Stimulated activated CD4-positive, alpha-beta T cell treated with anti-CD3 and anti-CD28 coated beads, Interleukin-1b, Interleukin-23, amount 100 ng/mL, for 48 hours (primary cell): ENCODE results near the gene KCNH8.
"Not testable (repeated sequence)": the region's sequence is repeated elsewhere in the genome, so short reads cannot be mapped to it uniquely, and the experiment has no call there.

ENCODE experiments used
- DNase-seq: peaks from one replicate; pipeline ENCODE4 v3.0.0-alpha.2; 2020

The KCNH8 gene

DNA sequence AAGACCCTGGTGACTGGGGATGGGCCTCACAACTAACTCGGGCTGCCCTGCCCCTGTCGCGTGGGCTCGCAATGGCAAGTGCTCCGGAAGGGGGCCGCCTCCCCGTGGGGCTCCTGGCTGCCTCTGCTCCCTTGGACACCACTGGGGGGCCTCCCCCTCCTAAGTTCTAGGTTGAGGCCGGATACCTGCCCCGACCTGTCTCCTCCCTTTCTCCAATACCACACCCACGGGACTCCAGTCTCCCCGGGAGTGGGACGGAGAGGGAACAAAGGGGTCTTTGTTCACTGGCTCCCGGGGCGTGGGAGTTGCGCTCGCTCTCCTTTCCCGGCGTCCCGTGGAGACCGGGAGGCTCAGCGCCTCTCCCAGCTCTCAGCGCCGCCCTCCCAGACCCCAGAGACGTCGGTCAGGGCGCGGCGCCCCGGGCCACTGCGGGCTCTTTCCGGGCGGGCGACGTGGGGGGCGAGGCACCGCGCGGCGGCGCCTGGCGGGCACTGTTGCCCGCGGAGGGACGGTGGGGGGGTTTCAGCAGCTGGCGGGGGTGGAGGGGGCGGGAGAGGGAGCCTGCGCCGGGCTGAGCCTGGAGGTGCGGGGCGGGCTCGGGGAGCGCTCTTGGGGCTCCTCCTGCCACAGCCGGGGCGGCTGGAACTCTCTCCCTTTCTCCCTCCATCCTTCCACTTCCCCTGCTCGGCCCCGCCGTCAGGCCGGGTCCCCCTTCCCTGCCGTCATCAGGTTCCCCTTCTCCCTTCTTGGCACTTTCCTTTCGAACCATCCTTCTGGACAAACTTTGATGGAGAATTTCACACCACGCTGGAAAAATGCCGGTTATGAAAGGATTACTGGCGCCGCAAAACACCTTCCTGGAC lies at the start of gene KCNH8:
Gene KCNH8, plus strand, starts transcription at position 606 of the 863 bp plus-strand sequence. Its CDS starts 210 bp downstream, at position 816.
- no peak for DNase-seq

DNA sequence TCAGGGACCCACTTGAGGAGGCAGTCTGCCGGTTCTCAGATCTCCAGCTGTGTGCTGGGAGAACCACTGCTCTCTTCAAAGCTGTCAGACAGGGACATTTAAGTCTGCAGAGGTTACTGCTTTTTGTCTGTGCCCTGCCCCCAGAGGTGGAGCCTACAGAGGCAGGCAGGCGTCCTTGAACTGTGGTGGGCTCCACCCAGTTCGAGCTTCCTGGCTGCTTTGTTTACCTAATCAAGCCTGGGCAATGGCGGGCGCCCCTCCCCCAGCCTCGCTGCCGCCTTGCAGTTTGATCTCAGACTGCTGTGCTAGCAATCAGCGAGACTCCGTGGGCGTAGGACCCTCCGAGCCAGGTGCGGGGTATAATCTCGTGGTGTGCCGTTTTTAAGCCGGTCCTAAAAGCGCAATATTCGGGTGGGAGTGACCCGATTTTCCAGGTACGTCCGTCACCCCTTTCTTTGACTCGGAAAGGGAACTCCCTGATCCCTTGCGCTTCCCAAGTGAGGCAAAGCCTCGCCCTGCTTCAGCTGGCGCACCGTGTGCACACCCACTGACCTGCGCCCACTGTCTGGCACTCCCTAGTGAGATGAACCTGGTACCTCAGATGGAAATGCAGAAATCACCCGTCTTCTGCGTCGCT lies 45.5 kb upstream of the KCNH8 start:
- not testable (repeated sequence) for DNase-seq

DNA sequence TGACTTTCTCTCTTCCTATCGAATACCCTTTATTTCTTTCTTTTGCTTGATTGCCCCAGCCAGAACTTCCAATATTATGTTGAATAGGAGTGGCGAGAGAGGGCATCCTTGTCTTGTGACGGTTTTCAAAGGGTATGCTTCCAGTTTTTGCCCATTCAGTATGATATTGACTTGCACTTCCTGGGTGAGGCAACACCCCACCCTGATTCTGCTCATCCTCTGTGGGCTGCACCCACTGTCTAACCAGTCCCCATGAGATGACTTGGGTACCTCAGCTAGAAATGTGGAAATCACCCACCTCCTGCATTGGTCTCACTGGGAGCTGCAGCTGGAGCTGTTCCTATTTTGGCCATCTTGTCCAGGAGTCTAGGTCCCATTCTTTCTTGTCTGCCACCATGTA lies 44.8 kb upstream of the KCNH8 start:
- DNase-seq: no peak

DNA sequence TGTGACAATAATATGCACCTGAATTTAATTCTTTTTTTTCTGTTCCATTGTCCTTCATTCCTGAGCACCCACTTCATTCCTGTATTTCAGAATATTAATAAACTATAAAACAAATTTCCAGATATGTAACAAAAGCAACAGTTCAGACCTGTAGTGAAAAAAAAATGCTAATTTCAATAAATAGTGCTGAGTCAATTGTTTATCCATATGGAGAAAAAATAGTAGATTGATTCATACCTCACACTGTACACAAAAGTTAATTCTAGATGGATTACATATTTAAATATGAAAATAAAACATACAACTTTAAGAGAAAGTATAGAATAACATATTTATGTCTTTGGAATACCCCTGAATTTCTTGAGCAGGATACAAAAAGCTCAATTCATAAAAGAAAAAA lies 43.9 kb upstream of the KCNH8 start:
- DNase-seq: no peak

DNA sequence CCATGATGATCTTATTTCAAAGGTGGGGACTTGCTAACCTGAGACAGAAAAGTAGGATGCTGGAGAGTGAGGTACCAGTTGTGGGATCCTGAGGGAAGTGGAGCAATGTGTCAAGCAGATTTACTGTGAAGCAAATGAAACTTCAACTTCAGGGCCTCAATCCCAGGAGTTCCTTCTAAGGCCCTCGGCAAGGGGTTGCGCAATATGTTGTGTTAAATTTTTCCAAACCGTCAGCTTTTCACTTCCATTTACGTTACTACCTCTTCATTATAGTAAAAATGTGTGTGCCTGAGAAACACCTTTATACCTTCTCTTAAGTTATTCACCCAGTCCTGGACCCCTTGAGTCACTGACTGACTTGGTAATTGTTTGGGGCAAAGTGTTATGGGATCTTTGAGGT lies 42.5 kb upstream of the KCNH8 start:
- no peak for DNase-seq

DNA sequence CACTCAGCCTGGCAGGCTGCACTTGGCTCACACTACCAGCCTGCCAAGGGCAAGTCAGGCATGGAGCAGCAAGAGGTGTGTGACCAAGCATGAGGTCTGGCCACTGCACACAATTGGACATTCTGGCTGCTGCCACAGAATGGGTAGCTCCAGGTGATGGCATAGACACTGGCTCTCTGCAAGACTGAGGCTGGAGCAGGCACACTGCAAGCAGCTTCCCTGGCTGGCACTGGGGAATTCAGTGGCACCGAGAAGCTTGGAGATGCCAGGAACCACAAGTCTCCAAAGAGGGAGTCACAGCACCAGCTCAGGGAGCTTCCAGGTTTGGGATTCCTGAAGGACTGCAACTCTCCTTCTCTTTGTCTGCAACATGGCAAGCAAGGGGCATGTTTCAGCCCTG lies 42.0 kb upstream of the KCNH8 start:
- DNase-seq: no peak

DNA sequence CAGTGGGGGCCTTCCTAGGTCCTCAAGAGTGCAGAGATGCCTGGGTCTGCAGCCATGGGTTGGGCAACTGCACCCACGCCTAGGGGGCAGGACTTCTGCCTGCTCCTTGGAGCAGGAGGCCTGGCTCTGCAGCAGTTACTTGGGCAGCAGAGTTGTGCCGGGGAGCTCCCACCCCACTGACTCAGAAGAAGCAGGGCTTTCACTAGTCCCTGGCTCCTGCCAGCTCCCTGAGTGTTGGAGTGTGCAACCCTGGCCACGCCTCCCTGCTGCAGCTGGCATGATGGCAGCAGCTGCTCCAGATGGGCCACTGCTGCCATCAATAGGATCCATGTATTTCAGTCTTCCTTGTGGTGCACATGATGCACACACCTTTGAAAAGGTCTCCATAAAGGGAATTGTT lies 40.6 kb upstream of the KCNH8 start:
- DNase-seq: no peak

DNA sequence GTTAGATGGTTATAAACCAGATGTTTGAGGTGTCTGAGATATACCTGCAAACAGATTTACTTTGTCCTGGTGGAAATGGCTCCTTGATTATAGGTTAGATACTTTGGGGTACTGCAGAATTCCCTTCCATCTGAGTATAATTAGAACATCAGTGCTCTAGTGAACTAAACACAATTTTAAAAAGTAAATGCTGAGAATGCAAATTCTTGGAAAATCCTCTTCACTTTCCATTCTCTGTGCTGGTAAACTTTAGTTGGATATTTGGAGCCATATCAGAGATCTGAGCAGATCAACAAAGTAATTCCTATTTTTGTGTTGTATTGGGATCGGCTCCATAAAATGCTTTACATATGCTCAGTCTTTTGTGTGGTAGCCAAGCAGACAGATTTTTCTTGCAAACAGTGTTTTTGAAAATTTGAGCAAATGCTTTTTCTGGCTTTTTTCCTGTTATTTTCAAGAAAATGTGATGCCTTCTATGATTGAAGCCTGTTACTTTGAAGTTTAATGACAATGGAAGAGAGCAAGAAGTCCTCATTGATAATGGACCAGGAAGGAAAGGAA lies 37.9 kb upstream of the KCNH8 start:
- no peak for DNase-seq

DNA sequence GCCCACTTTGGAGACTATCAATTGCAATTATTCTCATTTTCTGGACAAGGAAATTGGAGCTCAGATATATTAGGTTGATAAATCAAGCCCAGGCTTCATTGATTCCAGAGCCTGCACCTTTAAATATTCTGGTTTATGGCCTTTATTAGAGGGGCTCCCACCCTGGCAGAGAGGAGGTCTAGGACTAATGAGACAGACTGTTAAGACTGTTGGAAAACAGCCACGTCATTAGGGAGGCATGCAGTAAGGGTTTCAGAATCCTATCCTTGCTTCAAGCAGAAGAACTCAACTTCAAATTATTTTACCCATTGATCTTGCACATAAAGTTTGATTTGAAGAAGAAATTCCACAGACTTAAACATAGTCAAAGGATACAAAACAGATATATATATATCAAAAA lies 33.8 kb upstream of the KCNH8 start:
- DNase-seq: no peak

DNA sequence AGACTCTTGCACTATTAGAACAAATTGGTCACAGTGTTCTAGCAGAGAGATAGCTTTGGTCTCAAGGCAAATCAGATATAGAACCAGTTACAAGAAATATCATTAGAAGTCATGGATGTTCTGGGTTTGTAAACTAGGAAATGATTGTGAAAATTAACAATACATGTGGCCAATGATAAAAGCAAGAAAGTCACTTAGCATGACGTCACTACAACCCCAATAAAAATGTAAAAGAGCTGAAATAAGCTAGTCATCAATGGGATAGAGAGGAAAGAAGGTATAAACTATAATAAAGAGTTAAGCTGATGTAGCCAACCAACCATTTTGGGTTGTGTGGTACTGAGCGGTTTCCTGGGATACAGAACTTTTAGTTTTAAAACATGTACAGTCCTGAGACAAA lies 32.1 kb upstream of the KCNH8 start:
- no peak for DNase-seq

DNA sequence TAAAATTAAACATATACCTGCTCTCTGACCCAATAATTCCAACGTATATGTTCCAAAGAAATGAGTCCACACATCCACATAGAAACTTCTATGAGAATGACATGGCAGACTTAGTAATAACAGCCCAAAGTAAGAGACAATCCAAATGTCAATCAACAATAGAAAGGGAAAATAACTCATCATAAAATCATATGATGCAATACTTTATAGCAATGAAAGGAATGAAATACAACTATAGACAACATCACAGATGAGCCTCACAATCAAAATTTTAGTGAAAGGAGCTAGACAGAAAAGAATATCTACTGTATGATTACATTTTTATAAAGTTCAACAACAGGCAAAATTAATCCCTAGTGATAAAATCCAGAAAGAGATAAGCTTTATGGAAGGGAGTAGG lies 23.6 kb upstream of the KCNH8 start:
- DNase-seq: no peak

DNA sequence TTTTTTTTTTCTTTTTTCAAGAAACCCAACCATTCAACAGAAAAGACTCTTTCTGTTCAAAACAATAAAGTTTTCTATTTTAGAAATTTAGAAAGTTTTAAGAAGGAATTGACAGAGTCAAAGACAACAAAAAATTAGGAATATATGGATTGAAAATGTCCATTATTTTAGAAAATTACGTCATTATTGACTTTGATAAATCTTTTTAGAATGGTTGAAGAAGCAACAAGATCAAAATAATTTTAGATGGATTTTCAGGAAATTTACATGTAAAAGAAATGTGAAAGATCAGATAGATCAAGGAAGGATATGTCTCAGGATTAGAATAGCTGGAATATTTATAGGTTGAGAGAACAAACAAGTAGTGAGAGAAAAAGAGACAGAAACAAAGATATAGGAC lies 8.4 kb upstream of the KCNH8 start:
- DNase-seq: no peak

DNA sequence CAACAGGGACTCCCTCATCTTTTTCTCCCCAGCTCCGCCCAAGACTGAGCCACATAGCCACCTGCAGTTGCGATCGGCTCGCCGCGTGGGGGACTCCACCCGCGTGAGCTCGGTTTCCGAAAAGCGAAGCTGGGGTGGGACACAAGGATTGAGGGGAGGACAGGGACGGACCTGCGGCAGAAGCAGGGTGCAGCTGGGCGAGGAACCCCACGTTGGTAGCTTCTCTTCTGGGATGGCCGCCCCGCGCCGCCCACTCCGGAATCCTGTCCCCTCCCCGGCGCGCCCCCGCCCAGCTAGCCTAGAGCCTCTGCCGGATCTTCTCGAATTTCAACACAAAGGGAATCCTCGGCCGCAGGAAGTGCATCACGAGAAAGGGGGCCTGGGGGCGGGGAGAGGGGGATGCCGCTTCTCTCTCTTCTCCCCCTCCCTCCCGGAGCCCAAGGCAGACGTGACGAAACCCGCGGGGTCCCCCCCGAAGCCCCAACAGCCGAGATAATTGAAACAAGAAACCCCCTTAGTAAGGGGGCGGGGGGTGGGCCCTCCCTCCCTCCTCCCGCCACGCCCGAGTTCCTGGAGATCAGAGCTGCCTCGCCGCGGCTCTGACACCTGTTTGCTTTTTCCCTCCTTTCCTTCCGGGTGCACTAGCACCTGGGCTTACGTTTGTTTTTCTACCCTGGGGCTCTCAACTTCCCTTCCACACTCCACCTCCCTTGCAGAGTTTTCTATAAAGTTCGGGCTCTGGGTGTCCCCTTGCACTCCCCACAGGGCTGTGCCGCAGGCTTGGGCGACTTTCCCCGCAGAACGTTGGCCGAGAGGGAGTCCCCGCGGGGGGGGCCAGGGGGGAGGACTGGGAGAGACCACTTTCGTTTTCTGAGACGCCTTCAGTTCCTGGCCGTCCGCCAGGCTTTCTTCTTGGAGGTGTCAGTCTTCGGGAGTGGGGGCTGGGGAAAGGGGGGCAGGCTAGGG lies 1.3 kb upstream of the KCNH8 start:
- peak; percentile 42 for DNase-seq

DNA sequence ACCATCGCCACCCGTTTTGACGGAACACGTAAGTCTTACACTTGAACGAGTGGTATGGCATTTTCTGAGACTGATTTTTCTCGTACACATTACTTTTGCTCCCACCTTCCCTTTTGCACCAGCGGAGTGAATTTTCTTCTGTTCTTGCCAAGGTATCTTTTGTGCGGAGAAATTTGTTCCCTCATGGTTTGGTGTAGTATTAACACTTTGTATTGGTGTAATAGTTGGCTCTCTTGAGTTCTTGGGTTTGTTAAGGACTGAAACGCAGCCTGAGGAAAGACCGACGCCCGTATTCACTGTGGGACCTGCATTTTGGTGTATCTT lies 420 bp downstream of the KCNH8 start:
- no peak for DNase-seq

DNA sequence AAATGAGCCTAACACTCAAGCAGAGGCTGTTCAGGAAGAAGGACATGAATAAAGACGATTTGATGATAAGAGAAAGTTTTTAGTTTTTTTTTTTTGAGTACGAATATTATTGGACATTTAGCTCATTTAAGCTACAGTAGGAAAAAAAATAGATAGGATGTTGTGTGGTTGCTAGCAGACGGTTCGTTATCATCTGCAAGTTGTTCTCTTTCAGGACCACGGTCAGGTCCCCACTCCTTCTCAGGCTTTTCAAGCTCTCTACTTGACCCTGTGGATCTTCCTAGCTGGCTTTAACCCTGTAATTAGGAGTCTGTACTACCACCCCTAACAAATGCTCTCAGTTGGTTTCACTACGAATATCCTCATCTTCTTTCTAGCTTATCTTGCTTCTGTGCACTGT lies 1.1 kb downstream of the KCNH8 start:
- no peak for DNase-seq

DNA sequence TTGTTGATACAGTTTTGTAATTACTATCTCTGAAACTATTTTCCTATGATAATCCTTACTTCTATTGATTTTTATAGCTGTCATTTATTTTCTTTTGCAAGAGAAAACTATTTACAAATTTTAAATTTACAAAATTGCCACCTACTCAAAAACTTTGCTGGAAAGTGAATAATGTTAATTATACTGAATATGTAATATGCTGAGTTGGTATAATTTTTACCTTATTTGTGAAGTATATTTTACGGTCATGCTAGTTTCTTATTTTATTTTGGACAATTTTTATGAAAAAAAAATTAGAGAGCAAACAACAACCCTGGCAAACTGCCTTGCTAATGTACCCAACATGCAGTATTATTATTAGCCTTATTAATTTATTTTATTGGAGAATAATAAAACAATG lies 2.9 kb downstream of the KCNH8 start:
- no peak for DNase-seq

DNA sequence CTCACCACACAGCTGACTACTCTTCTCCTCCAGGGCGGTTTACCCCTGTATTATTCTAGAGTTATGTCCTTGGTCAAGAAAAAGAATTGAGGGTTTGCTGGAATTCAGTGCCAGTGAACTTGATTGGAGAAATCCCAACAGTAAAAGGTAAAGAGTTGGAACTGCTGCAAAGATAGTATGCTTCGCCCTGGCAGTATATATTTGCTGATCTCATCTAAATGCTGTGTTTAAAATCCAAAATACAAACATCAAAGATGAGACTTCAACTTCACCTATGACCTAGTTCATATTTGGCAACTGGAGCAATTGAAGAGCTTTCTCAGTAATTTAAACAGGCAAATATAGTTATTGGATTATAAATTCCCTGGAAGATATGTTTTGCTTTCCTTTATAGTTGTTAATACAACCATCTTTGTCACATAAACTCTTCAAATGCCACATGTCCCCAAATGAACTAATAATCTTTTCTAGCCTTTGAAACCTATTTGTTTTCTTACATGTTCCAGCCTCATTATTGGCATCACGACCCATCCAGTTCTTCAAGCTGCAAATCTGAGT lies 6.5 kb downstream of the KCNH8 start:
- no peak for DNase-seq

DNA sequence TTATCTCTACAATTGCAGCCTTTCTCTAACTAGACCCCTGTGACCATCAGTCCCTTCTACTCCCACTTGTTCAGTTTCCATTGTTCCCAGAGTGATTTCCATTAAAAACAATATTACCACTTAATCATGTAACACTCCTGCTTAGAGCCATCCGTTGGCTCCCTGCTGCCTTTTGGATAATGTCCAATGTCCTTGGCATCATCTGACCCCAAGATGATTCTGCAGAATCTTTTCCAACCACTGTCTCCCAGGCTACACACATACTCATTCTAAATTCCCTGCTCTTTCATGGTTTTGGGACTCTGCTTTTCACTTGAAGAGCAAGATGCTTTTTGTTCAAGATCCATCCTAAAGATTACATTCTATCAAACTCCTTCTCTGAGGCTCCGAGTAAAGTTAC lies 7.1 kb downstream of the KCNH8 start:
- DNase-seq: no peak

DNA sequence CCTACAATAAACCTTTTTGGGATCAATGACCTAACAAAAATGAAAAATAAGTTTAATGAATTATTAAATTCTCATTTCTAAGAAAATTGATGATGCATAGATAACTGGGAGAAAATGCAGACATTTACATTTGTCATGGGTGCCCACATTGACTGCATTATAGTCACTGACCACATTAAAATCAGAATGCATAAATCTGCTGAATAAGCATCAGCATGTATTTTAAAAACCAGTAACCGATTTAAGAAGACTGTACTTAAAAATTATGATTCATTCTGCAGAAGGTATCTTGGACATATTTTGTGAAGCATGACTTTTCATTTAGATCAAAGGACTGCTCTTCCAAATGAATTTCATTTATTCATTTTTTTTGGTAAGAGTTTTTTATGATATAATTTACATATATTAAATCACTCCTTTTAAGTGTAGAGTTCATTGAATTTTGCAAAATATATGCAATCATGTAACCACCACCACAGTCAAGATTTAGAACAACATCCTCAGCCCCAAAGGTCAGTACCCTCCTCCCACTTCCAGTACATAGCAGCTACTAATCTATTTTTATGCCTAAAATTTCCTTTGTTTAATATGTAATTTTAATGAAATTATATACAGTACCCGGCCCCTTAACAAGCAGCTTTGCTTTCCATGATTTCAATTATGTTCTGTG lies 11.8 kb downstream of the KCNH8 start:
- DNase-seq: no peak

DNA sequence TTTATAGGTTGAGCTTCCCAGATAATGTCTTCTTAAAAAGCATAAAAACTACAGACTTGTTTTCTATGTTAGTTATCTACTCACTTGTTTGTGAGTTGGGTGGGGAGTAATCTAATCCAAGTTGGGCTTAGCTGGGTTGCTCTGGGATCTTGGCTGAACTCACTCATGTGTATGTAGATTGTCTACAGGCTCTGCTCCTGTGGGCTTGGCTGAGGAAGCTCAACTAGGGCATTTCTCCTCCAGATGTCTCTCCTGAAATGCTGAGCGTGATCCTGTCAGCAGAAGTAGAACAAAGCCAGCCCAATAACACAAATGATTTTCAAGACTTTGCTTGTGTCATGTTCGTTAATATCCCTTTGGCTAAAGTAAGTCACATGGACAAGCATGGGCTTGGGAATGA lies 17.3 kb downstream of the KCNH8 start:
- DNase-seq: no peak

DNA sequence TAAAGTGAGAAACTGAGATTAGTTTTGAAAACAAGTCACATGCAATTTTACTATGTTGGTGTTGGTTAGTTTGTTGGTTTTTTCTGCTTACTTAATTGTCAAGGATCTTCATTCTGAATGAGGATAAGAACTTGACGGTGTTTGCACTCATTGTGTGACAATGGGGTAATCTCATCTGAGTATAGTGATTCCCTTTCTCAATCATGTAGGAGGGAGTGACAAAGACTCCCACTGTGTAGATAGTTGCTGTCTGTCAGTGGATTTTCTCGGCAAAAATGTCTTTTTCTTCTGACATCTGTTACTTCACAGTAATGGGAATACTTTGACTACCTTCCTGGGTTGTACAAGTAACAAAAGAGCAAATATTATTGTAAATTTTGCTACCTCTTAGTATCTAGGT lies 23.5 kb downstream of the KCNH8 start:
- no peak for DNase-seq

DNA sequence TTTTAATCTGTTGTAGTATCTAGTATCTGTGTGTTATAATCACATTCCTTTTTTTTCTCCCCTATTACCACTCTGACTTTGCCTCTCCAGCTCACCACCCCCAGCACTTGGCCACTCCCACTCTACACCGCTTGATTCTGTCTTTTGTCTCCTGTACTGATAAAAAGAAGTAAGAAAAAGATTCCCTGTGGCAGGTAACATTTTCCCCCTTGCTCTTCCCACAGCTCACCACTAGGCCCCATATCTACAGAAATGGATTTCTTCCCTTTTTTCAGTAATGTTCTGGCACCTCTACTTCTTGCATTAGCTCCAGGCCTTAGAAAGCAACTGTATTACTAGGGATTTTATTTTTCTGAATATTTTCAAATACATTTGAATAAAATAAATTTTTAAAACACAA lies 25.6 kb downstream of the KCNH8 start:
- DNase-seq: no peak
